MM.1S (cell line): ENCODE results near the gene ENPP3.

Experiments used
- DNase-seq: peaks from one replicate; pipeline ENCODE4 v3.0.0-alpha.2; 2015
- H2AFZ ChIP-seq: fragments of 300-600 bp; sonication (generic); 2 replicates; pipeline ENCODE4 v1.6.0; 2016; ENCODE audit warnings: antibody characterized with exemption, low read length
- H3F3A ChIP-seq: fragments of 300-600 bp; sonication (generic); 2 replicates; pipeline ENCODE4 v1.6.1; 2016; ENCODE audit warnings: mild to moderate bottlenecking, antibody characterized with exemption, low read length, moderate library complexity, mixed read lengths; ENCODE audit not compliant: insufficient read depth
- H3K27ac ChIP-seq: fragments of 300-600 bp; sonication (generic); 2 replicates; pipeline ENCODE4 v1.5.1; 2016; ENCODE audit warnings: mild to moderate bottlenecking, low read length
- H3K27me3 ChIP-seq: fragments of 300-600 bp; sonication (generic); replicated peaks from 2 replicates; pipeline ENCODE4 v1.6.0; 2016; ENCODE audit warnings: low read length; ENCODE audit not compliant: insufficient read depth
- H3K36me3 ChIP-seq: fragments of 300-600 bp; sonication (generic); replicated peaks from 2 replicates; pipeline ENCODE4 v1.6.1; 2016; ENCODE audit warnings: mild to moderate bottlenecking, low read length, mixed read lengths; ENCODE audit not compliant: insufficient read depth
- H3K4me1 ChIP-seq: fragments of 300-600 bp; sonication (generic); 2 replicates; pipeline ENCODE4 v1.6.1; 2016; ENCODE audit warnings: low read length, mixed read lengths
- H3K4me2 ChIP-seq: fragments of 300-600 bp; sonication (generic); 2 replicates; pipeline ENCODE4 v1.6.0; 2016; ENCODE audit warnings: low read depth, low read length
- H3K4me3 ChIP-seq: fragments of 300-600 bp; sonication (generic); 2 replicates; pipeline ENCODE4 v1.5.1; 2016; ENCODE audit warnings: low read length, mixed read lengths
- H3K79me2 ChIP-seq: fragments of 300-600 bp; sonication (generic); 2 replicates; pipeline ENCODE4 v1.6.1; 2016; ENCODE audit warnings: mixed run types, low read length, mixed read lengths
- H3K9ac ChIP-seq: fragments of 300-600 bp; sonication (generic); 2 replicates; pipeline ENCODE4 v1.6.1; 2016; ENCODE audit warnings: low read length, mixed read lengths
- H3K9me2 ChIP-seq: fragments of 300-600 bp; sonication (generic); replicated peaks from 2 replicates; pipeline ENCODE4 v1.6.1; 2016; ENCODE audit warnings: mild to moderate bottlenecking, low read length, mixed read lengths; ENCODE audit not compliant: insufficient read depth
- H3K9me3 ChIP-seq: fragments of 300-600 bp; sonication (generic); replicated peaks from 2 replicates; pipeline ENCODE4 v1.6.1; 2016; ENCODE audit warnings: mild to moderate bottlenecking, low read length, mixed read lengths; ENCODE audit not compliant: insufficient read depth
- H4K20me1 ChIP-seq: fragments of 300-600 bp; sonication (generic); 2 replicates; pipeline ENCODE4 v1.6.1; 2016; ENCODE audit warnings: mild to moderate bottlenecking, low read length, moderate library complexity, mixed read lengths; ENCODE audit not compliant: insufficient read depth
- CTCF ChIP-seq: fragments of 300-600 bp; sonication (generic); IDR thresholded peaks from 2 replicates; pipeline ENCODE4 v1.5.1; 2016; ENCODE audit warnings: antibody characterized with exemption, low read length, mixed read lengths
- EZH2 ChIP-seq: fragments of 300-600 bp; sonication (generic); optimal IDR thresholded peaks from 2 replicates; pipeline ENCODE3; 2017; ENCODE audit warnings: low read depth, mild to moderate bottlenecking, antibody characterized with exemption, low read length, mixed read lengths
- EZH2phosphoT487 ChIP-seq: fragments of 300-600 bp; sonication (generic); IDR thresholded peaks from 2 replicates; pipeline ENCODE4 v1.6.1; 2018; ENCODE audit warnings: antibody characterized with exemption, low read length

ENPP3 gene

GRCh38 chr6:131642565-131642964 lies 5.5 kb downstream of the ENPP3 start:
- no peaks in the 10 kb centered on the region for H3K9me3 ChIP-seq
- H3K36me3 ChIP-seq = no peaks in the 10 kb centered on the region
- no peak overlapping the region for H3K9ac ChIP-seq
- no peaks in the 10 kb centered on the region for H3K79me2 ChIP-seq
- TF ChIP-seq EZH2 = no peak
- no peak for TF ChIP-seq CTCF
- no peak for TF ChIP-seq EZH2phosphoT487
- no peaks in the 10 kb centered on the region for H3K9me2 ChIP-seq
- no peaks in the 10 kb centered on the region for H4K20me1 ChIP-seq
- no peaks in the 10 kb centered on the region for H3K4me1 ChIP-seq
- no peak overlapping the region for H3K4me3 ChIP-seq
- no peaks in the 10 kb centered on the region for H3F3A ChIP-seq
- no peak overlapping the region for H3K27ac ChIP-seq
- H3K27me3 ChIP-seq = no peaks in the 10 kb centered on the region
- no peak overlapping the region for H3K4me2 ChIP-seq
- no peak overlapping the region for H2AFZ ChIP-seq
- no peak for DNase-seq

- no peaks in the 10 kb centered on the region for H3K4me1 ChIP-seq
- H4K20me1 ChIP-seq = no peaks in the 10 kb centered on the region
- H3K4me3 ChIP-seq = no peak overlapping the region
- no peaks in the 10 kb centered on the region for H3F3A ChIP-seq
- H3K79me2 ChIP-seq = no peaks in the 10 kb centered on the region
- H3K9me3 ChIP-seq = no peaks in the 10 kb centered on the region
- no peaks in the 10 kb centered on the region for H3K36me3 ChIP-seq
- no peak for TF ChIP-seq EZH2
- no peak for TF ChIP-seq EZH2phosphoT487
- no peak for TF ChIP-seq CTCF
- no peak overlapping the region for H3K9ac ChIP-seq
- H2AFZ ChIP-seq = no peak overlapping the region
- DNase-seq = no peak
- no peaks in the 10 kb centered on the region for H3K27me3 ChIP-seq
- no peak overlapping the region for H3K27ac ChIP-seq
- no peaks in the 10 kb centered on the region for H3K9me2 ChIP-seq
- no peak overlapping the region for H3K4me2 ChIP-seq
Measured at GRCh38 chr6:131642987-131643611, 6.0 kb downstream of the ENPP3 start.

- H3K36me3 ChIP-seq = no peaks in the 10 kb centered on the region
- H3K27ac ChIP-seq = no peak overlapping the region
- DNase-seq = no peak
- H3K4me1 ChIP-seq = no peaks in the 10 kb centered on the region
- H3K9me2 ChIP-seq = no peaks in the 10 kb centered on the region
- no peaks in the 10 kb centered on the region for H4K20me1 ChIP-seq
- no peak overlapping the region for H2AFZ ChIP-seq
- no peak overlapping the region for H3K4me2 ChIP-seq
- H3K4me3 ChIP-seq = no peak overlapping the region
- no peak overlapping the region for H3K9ac ChIP-seq
- H3F3A ChIP-seq = no peaks in the 10 kb centered on the region
- TF ChIP-seq EZH2 = no peak
- TF ChIP-seq EZH2phosphoT487 = no peak
- TF ChIP-seq CTCF = no peak
- H3K27me3 ChIP-seq = no peaks in the 10 kb centered on the region
- no peaks in the 10 kb centered on the region for H3K79me2 ChIP-seq
- H3K9me3 ChIP-seq = no peaks in the 10 kb centered on the region
Measured at GRCh38 chr6:131643855-131644460, 6.9 kb downstream of the ENPP3 start.
